D721Med (cell line): ENCODE measurements around the gene UBE2G1.
"Not testable (repeated sequence)": the region's sequence is repeated elsewhere in the genome, so short reads cannot be mapped to it uniquely, and the experiment has no call there.

Experiments used
- DNase-seq: peaks from one replicate; pipeline ENCODE4 v3.0.0; 2011; ENCODE audit warnings: low spot score; ENCODE audit not compliant: insufficient read length
- FAIRE-seq: peaks from 2 replicates; lab custom pipeline; 2011; peaks lifted over from hg19 to GRCh38; lab: Jason Lieb, UNC
- CTCF ChIP-seq: IDR thresholded peaks from 2 replicates; pipeline ENCODE4 v1.5.1; 2012; ENCODE audit warnings: mild to moderate bottlenecking, control low read depth; ENCODE audit not compliant: insufficient read depth; ENCODE audit errors: missing control alignments

Gene UBE2G1

GRCh38 chr17:4369557-4370230 lies 3.2 kb upstream of the UBE2G1 start:
- FAIRE-seq (no peak), DNase-seq (no peak)
- TF ChIP-seq CTCF: no peak

- TF ChIP-seq CTCF: no peak
- DNase-seq: no peak
- no peak for FAIRE-seq
These were observed 1.9 kb upstream of the UBE2G1 start for GRCh38 chr17:4368341-4368740.

GRCh38 chr17:4367177-4367576 lies 702 bp upstream of the UBE2G1 start:
- not testable (repeated sequence) for DNase-seq, FAIRE-seq

- no peak for TF ChIP-seq CTCF
- FAIRE-seq: no peak
- DNase-seq: no peak
These were observed 698 bp downstream of the UBE2G1 start for GRCh38 chr17:4365628-4366326.

- TF ChIP-seq CTCF: no peak
- FAIRE-seq (peak; percentile 56), DNase-seq (peak; percentile 54)
These were observed 1.3 kb downstream of the UBE2G1 start for GRCh38 chr17:4365103-4365627.

GRCh38 chr17:4364622-4365041 lies 1.8 kb downstream of the UBE2G1 start:
- no peak for FAIRE-seq
- TF ChIP-seq CTCF: no peak
- no peak for DNase-seq

- FAIRE-seq (no peak), DNase-seq (no peak)
- peak; percentile 24 for TF ChIP-seq CTCF
These were observed 4.3 kb downstream of the UBE2G1 start for GRCh38 chr17:4362141-4362540.
